Measurements from ENCODE around the gene PECR. TPM values are rescaled to one million over a fixed set of nuclear protein-coding genes. Genes with fewer than 3 reads are reported as not detected.

Gene PECR
- total and polyA plus RNA-seq, 2 of the 13 experiments (the other 11 are each of a cell fraction or from before 2014, with no cell fraction given) = 151 to 153 TPM

DNA sequence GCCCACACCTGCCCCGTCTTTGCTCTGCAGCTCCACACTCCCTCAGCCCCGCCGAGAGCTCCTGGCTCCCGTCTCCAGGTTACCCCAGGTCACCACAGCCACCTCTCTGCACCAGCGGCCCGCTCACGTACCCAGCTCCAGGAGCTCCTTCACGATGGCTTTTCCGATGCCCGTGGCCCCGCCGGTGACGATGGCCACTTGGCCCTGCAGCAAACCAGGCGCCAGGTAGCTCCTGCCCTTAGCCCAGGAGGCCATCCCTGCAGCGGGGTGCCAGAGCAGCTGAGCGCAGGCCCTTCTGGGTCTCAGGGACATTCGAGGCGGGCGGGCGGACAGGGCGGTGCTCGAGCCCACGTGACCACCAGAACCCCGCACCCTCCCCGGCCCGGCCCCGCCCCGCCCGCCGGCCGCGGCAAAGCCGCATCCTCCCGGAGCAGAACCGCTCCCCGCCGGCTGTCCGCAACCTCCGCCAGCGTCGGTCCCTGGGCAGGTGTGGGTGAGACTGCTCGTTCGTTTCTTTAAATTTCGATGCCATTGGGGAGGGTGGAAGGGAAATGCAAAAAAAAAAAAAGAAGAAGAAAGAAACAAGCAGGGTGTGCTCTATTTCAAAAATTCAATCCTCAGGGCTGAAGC lies at the start of gene PECR, which contains the start of gene TMEM169 (continued):
- TF ChIP-seq ZXDC (CRISPR knock-in tag; IDR thresholded peaks at IDR 0.05) (peak; percentile 78; the same call in 1 of the 2 replicates), ZNF510 (CRISPR knock-in tag; IDR thresholded peaks at IDR 0.05; ENCODE audit: low read depth) (no peak), HNRNPLL (IDR thresholded peaks at IDR 0.05; ENCODE audit: low read depth, low read length, poor library complexity, severe bottlenecking) (peak; percentile 70), CCDC6 (CRISPR knock-in tag; IDR thresholded peaks at IDR 0.05) (peak; percentile 90), ZNF253 (CRISPR knock-in tag; IDR thresholded peaks at IDR 0.05; ENCODE audit: borderline replicate concordance) (peak; percentile 81; the same call in 1 of the 2 replicates), TRIM24 (CRISPR knock-in tag; IDR thresholded peaks at IDR 0.05) (no peak), RAD51 (IDR thresholded peaks at IDR 0.05; ENCODE audit: borderline replicate concordance) (peak; percentile 74; the same call in 1 of the 2 replicates), SMAD3 (CRISPR knock-in tag; IDR thresholded peaks at IDR 0.05) (peak; percentile 97), IRX3 (CRISPR knock-in tag; IDR thresholded peaks at IDR 0.05; ENCODE audit: borderline replicate concordance, low read depth) (peak; percentile 93; the same call in 1 of the 2 replicates), ZNF235 (CRISPR knock-in tag; IDR thresholded peaks at IDR 0.05; ENCODE audit: borderline replicate concordance) (peak; percentile 93; the same call in 1 of the 2 replicates), ZC3H4 (CRISPR knock-in tag; IDR thresholded peaks at IDR 0.05; ENCODE audit: borderline replicate concordance) (no peak), EZH2 (conservative IDR thresholded peaks at IDR 0.05; ENCODE audit: low read depth, low read length) (no peak)
- TF ChIP-seq, protein P1, sequence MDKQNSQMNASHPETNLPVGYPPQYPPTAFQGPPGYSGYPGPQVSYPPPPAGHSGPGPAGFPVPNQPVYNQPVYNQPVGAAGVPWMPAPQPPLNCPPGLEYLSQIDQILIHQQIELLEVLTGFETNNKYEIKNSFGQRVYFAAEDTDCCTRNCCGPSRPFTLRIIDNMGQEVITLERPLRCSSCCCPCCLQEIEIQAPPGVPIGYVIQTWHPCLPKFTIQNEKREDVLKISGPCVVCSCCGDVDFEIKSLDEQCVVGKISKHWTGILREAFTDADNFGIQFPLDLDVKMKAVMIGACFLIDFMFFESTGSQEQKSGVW (CRISPR knock-in tag; IDR thresholded peaks at IDR 0.05; ENCODE audit: borderline replicate concordance) = no peak
- TF ChIP-seq, protein P2, sequence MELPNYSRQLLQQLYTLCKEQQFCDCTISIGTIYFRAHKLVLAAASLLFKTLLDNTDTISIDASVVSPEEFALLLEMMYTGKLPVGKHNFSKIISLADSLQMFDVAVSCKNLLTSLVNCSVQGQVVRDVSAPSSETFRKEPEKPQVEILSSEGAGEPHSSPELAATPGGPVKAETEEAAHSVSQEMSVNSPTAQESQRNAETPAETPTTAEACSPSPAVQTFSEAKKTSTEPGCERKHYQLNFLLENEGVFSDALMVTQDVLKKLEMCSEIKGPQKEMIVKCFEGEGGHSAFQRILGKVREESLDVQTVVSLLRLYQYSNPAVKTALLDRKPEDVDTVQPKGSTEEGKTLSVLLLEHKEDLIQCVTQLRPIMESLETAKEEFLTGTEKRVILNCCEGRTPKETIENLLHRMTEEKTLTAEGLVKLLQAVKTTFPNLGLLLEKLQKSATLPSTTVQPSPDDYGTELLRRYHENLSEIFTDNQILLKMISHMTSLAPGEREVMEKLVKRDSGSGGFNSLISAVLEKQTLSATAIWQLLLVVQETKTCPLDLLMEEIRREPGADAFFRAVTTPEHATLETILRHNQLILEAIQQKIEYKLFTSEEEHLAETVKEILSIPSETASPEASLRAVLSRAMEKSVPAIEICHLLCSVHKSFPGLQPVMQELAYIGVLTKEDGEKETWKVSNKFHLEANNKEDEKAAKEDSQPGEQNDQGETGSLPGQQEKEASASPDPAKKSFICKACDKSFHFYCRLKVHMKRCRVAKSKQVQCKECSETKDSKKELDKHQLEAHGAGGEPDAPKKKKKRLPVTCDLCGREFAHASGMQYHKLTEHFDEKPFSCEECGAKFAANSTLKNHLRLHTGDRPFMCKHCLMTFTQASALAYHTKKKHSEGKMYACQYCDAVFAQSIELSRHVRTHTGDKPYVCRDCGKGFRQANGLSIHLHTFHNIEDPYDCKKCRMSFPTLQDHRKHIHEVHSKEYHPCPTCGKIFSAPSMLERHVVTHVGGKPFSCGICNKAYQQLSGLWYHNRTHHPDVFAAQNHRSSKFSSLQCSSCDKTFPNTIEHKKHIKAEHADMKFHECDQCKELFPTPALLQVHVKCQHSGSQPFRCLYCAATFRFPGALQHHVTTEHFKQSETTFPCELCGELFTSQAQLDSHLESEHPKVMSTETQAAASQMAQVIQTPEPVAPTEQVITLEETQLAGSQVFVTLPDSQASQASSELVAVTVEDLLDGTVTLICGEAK (IDR thresholded peaks at IDR 0.05) = no peak
- TF ChIP-seq, protein P2 (CRISPR knock-in tag; IDR thresholded peaks at IDR 0.05) = peak; percentile 51; the same call in 1 of the 2 replicates
- TF ChIP-seq, protein P3, sequence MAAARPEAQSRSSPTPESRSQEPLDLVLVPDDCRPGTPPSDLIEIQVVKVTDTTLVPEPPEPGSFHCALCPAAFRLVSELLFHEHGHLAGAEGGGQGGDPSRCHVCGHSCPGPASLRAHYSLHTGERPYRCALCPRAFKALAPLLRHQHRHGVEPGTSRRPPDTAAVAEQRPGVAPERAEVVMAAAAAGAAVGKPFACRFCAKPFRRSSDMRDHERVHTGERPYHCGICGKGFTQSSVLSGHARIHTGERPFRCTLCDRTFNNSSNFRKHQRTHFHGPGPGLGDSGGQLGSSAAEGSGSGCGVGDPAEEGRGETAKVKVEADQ (CRISPR knock-in tag; IDR thresholded peaks at IDR 0.05; ENCODE audit: borderline replicate concordance) = peak; percentile 99
